Measurements from ENCODE around the gene ZSCAN25. TPM values are rescaled to one million over a fixed set of nuclear protein-coding genes. Genes with fewer than 3 reads are reported as not detected.
"Not testable (repeated sequence)": the region's sequence is repeated elsewhere in the genome, so short reads cannot be mapped to it uniquely, and the experiment has no call there.

The ZSCAN25 gene
- total and polyA plus RNA-seq, 7 experiments from 2014 or later, result 15.5 to 51.6 (median 40.6) TPM

DNA sequence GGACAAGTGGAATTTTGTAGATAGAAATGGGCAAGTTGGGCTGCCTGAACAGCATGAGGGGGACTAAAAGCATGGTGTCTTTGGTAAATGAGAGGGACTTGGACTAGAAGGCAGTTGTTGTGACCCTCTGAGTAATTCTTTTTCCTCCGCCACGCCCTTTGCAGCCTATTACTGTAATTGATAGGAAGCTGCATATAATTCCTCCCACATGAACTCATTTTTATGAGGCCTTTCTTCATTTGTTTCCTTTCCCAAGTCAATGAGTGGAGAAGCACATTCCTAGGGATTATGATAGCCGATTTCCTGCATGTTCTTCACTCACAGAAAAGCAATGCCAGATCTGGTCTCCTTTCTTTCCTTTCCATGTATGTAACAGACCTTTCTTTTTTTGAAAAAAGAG lies 27.7 kb downstream of the ZSCAN25 start:
- peaks cover 0 to 9% (median 0%) of the 10 kb centered on the region in 7 donors for H3K4me1 Mint-ChIP-seq
- DNase-seq, result no peak
- ChIA-PET POLR2A (no interaction called here), CTCF (interaction anchor here (0.6 kb wide), 1 partner anchor 572 kb away, joined by 7 read pairs; no protein-coding TSS in a partner anchor)
- no peak overlapping the region for H3K4me3 Mint-ChIP-seq
- peaks cover 0 to 8% (median 0%) of the 10 kb centered on the region in 11 donors for H3K9me3 Mint-ChIP-seq
- Histone ChIP-seq H3K27ac (ENCODE audit: low read depth, low read length) (no peak overlapping the region), H3K4me3 (ENCODE audit: low read length) (no peak overlapping the region), H3K4me1 (ENCODE audit: control insufficient read depth in 2 of 2, insufficient read depth in 2 of 2, low read length in 2 of 2) (no peaks in the 10 kb centered on the region), H3K27me3 (ENCODE audit: control insufficient read depth in 2 of 2, insufficient read depth in 2 of 2, low read length in 2 of 2) (no peaks in the 10 kb centered on the region), H3K36me3 (ENCODE audit: control insufficient read depth in 2 of 3, insufficient read depth in 3 of 3, low read length in 3 of 3) (peaks cover 0 to 3% (median 0%) of the 10 kb centered on the region in 3 experiments), H3K9me3 (ENCODE audit: control insufficient read depth in 2 of 3, low read length in 3 of 3) (no peaks in the 10 kb centered on the region)
- H3K27ac Mint-ChIP-seq, result no peak overlapping the region
- intact Hi-C loops (cut with micrococcal nuclease), result no loop called here
- ATAC-seq, result no peak
- H3K36me3 Mint-ChIP-seq, result peaks cover 7 to 71% (median 60%) of the 10 kb centered on the region in 5 donors
- H3K27me3 Mint-ChIP-seq, result no peaks in the 10 kb centered on the region

DNA sequence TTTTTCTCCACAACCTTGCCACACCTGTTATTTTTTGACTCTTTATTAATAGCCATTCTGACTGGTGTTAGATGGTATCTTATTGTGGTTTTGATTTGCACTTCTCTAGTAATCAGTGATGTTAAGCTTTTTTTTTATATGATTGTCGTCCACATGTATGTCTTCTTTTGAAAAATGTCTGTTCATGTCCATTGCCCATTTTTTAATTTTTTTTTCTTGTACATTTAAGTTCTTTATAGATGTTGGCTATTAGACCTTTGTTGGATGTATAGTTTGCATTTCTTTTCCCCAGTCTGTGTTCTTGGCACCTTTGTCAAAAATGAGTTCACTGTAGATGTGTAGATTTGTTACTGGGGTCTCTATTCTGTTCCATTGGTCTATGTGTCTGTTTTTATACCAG lies 28.8 kb downstream of the ZSCAN25 start:
- Histone ChIP-seq H3K4me3 (ENCODE audit: low read length) (no peak overlapping the region), H3K27me3 (ENCODE audit: control insufficient read depth in 2 of 2, insufficient read depth in 2 of 2, low read length in 2 of 2) (no peaks in the 10 kb centered on the region), H3K27ac (ENCODE audit: low read depth, low read length) (no peak overlapping the region), H3K4me1 (ENCODE audit: control insufficient read depth in 2 of 2, insufficient read depth in 2 of 2, low read length in 2 of 2) (no peaks in the 10 kb centered on the region), H3K9me3 (ENCODE audit: control insufficient read depth in 2 of 3, low read length in 3 of 3) (no peaks in the 10 kb centered on the region), H3K36me3 (ENCODE audit: control insufficient read depth in 2 of 3, insufficient read depth in 3 of 3, low read length in 3 of 3) (peaks cover 0 to 3% (median 0%) of the 10 kb centered on the region in 3 experiments)
- no peaks in the 10 kb centered on the region for H3K27me3 Mint-ChIP-seq
- CTCF ChIA-PET, result no interaction called here
- peaks cover 0 to 8% (median 0%) of the 10 kb centered on the region in 11 donors for H3K9me3 Mint-ChIP-seq
- DNase-seq (no peak), ATAC-seq (no peak)
- POLR2A ChIA-PET, result no interaction called here
- intact Hi-C loops (cut with micrococcal nuclease), result no loop called here
- no peak overlapping the region for H3K4me3 Mint-ChIP-seq
- no peak overlapping the region for H3K27ac Mint-ChIP-seq
- H3K36me3 Mint-ChIP-seq, result peaks cover 7 to 73% (median 56%) of the 10 kb centered on the region in 5 donors
- peaks cover 0 to 9% (median 0%) of the 10 kb centered on the region in 7 donors for H3K4me1 Mint-ChIP-seq

DNA sequence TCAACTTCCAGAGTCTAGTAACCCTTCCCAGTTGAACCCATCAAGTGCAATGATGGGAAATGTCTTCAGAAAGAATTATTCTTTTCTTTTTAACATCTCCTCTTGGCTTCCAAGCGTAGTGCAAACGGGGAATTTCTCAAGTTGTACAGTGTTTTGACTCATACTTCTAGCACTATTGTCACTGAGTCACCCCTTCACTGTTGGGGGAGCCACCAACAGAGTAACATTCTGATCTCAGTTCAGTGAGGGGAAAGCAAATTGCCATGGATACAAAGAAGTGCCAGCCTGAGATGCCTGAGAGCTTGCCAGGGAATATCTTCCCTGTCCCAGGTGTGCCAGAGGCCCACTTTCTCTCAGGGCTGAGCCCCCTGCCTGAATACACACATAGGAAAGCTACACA lies 32.1 kb downstream of the ZSCAN25 start:
- Histone ChIP-seq H3K27ac (ENCODE audit: low read depth, low read length) (no peak overlapping the region), H3K27me3 (ENCODE audit: control insufficient read depth in 2 of 2, insufficient read depth in 2 of 2, low read length in 2 of 2) (no peaks in the 10 kb centered on the region), H3K9me3 (ENCODE audit: control insufficient read depth in 2 of 3, low read length in 3 of 3) (no peaks in the 10 kb centered on the region), H3K36me3 (ENCODE audit: control insufficient read depth in 2 of 3, insufficient read depth in 3 of 3, low read length in 3 of 3) (no peaks in the 10 kb centered on the region), H3K4me1 (ENCODE audit: control insufficient read depth in 2 of 2, insufficient read depth in 2 of 2, low read length in 2 of 2) (no peaks in the 10 kb centered on the region), H3K4me3 (ENCODE audit: low read length) (no peak overlapping the region)
- peaks cover 7 to 62% (median 56%) of the 10 kb centered on the region in 5 donors for H3K36me3 Mint-ChIP-seq
- ChIA-PET POLR2A (no interaction called here), CTCF (no interaction called here)
- DNase-seq, result no peak
- H3K4me3 Mint-ChIP-seq, result no peak overlapping the region
- intact Hi-C loops (cut with micrococcal nuclease), result no loop called here
- H3K4me1 Mint-ChIP-seq, result peaks cover 0 to 12% (median 0%) of the 10 kb centered on the region in 7 donors
- no peak overlapping the region for H3K27ac Mint-ChIP-seq
- no peak for ATAC-seq
- H3K27me3 Mint-ChIP-seq, result no peaks in the 10 kb centered on the region
- H3K9me3 Mint-ChIP-seq, result peaks cover 0 to 10% (median 0%) of the 10 kb centered on the region in 11 donors

- no peak overlapping the region for H3K4me3 ChIP-seq (ENCODE audit: low read length)
- no peak for DNase-seq
- H3K9me3 Mint-ChIP-seq, result peaks cover 0 to 12% (median 0%) of the 10 kb centered on the region in 11 donors
- no peak overlapping the region for H3K27ac ChIP-seq (ENCODE audit: low read depth, low read length)
- intact Hi-C loops (cut with micrococcal nuclease), result no loop called here
- ChIA-PET CTCF (no interaction called here), POLR2A (no interaction called here)
- no peaks in the 10 kb centered on the region for H3K4me1 ChIP-seq (ENCODE audit: control insufficient read depth in 2 of 2, insufficient read depth in 2 of 2, low read length in 2 of 2)
- H3K4me3 Mint-ChIP-seq, result no peak overlapping the region
- ATAC-seq, result no peak
- no peaks in the 10 kb centered on the region for H3K27me3 Mint-ChIP-seq
- H3K27me3 ChIP-seq (ENCODE audit: control insufficient read depth in 2 of 2, insufficient read depth in 2 of 2, low read length in 2 of 2), result no peaks in the 10 kb centered on the region
- no peak overlapping the region for H3K27ac Mint-ChIP-seq
- H3K4me1 Mint-ChIP-seq, result peaks cover 0 to 11% (median 4%) of the 10 kb centered on the region in 7 donors
- no peaks in the 10 kb centered on the region for H3K36me3 ChIP-seq (ENCODE audit: control insufficient read depth in 2 of 3, insufficient read depth in 3 of 3, low read length in 3 of 3)
- peaks cover 4 to 57% (median 53%) of the 10 kb centered on the region in 5 donors for H3K36me3 Mint-ChIP-seq
- H3K9me3 ChIP-seq (ENCODE audit: control insufficient read depth in 2 of 3, low read length in 3 of 3), result no peaks in the 10 kb centered on the region
Measured at GRCh38 chr7:99651290-99651689, 34.5 kb downstream of the ZSCAN25 start.

- Mint-ChIP-seq H3K4me3 (no peak overlapping the region), H3K27ac (no peak overlapping the region), H3K9me3 (peaks cover 0 to 15% (median 5%) of the 10 kb centered on the region in 11 donors), H3K27me3 (no peaks in the 10 kb centered on the region), H3K36me3 (peaks cover 8 to 55% (median 47%) of the 10 kb centered on the region in 5 donors), H3K4me1 (peaks cover 0 to 11% (median 9%) of the 10 kb centered on the region in 7 donors)
- Histone ChIP-seq H3K9me3 (ENCODE audit: control insufficient read depth in 2 of 3, low read length in 3 of 3) (no peaks in the 10 kb centered on the region), H3K4me1 (ENCODE audit: control insufficient read depth in 2 of 2, insufficient read depth in 2 of 2, low read length in 2 of 2) (no peaks in the 10 kb centered on the region), H3K36me3 (ENCODE audit: control insufficient read depth in 2 of 3, insufficient read depth in 3 of 3, low read length in 3 of 3) (no peaks in the 10 kb centered on the region), H3K27ac (ENCODE audit: low read depth, low read length) (no peak overlapping the region), H3K4me3 (ENCODE audit: low read length) (no peak overlapping the region), H3K27me3 (ENCODE audit: control insufficient read depth in 2 of 2, insufficient read depth in 2 of 2, low read length in 2 of 2) (no peaks in the 10 kb centered on the region)
- intact Hi-C loops (cut with micrococcal nuclease), result no loop called here
- DNase-seq (no peak), ATAC-seq (no peak)
- POLR2A ChIA-PET, result no interaction called here
- CTCF ChIA-PET, result interaction anchor here (0.6 kb wide), 1 partner anchor 401 kb away, joined by 3 read pairs; no protein-coding TSS in a partner anchor
Measured at GRCh38 chr7:99652671-99653070, 35.9 kb downstream of the ZSCAN25 start.

DNA sequence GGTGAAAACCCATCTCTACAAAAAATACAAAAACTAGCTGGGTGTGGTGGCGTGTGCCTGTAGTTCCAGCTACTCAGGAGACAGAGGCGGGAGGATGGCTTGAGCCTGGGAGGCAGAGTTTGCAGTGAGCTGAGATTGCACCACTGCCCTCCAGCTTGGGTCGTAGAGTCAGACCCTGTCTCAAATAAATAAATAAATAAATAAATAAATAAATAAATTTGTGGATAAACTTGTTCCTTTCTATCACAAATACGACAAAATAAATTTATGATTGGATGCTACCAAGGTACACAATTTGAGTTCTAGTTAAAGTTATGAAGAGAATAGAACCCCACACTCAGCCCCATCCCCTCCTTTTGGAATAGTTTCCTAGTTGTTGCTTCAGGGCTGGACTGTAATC lies 36.5 kb downstream of the ZSCAN25 start:
- H3K4me3 ChIP-seq (ENCODE audit: low read length); POLR2A ChIA-PET; H3K27ac Mint-ChIP-seq; H3K36me3 ChIP-seq (ENCODE audit: control insufficient read depth in 2 of 3, insufficient read depth in 3 of 3, low read length in 3 of 3); H3K27me3 Mint-ChIP-seq; intact Hi-C loops (cut with micrococcal nuclease); H3K4me1 ChIP-seq (ENCODE audit: control insufficient read depth in 2 of 2, insufficient read depth in 2 of 2, low read length in 2 of 2); H3K9me3 ChIP-seq (ENCODE audit: control insufficient read depth in 2 of 3, low read length in 3 of 3); H3K4me3 Mint-ChIP-seq; H3K27ac ChIP-seq (ENCODE audit: low read depth, low read length); ATAC-seq; H3K27me3 ChIP-seq (ENCODE audit: control insufficient read depth in 2 of 2, insufficient read depth in 2 of 2, low read length in 2 of 2); DNase-seq: not testable (repeated sequence)
- Mint-ChIP-seq H3K36me3 (peaks cover 6 to 54% (median 43%) of the 10 kb centered on the region in 5 donors), H3K9me3 (peaks cover 0 to 17% (median 5%) of the 10 kb centered on the region in 11 donors), H3K4me1 (peaks cover 0 to 11% (median 9%) of the 10 kb centered on the region in 7 donors)
- CTCF ChIA-PET, result interaction anchor here (0.6 kb wide), 1 partner anchor 400 kb away, joined by 3 read pairs; no protein-coding TSS in a partner anchor

DNA sequence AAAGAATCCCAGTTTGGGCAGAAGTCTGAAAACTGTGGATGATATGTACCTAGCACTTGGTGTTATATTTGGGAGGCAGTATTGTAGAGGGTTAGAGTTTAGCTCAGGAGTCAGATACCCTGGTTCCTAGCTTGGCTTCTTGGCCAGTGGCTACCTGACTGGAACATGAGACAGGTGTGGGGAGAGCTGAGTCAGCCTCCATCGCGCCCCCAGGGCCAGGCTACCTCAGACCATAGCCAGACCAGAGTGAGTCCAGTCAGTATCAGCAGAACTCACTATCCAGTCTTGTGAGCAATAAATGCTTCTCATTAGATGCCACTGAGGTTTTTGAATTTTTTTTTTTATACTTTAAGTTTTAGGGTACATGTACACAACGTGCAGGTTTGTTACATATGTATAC lies 37.0 kb downstream of the ZSCAN25 start:
- Histone ChIP-seq H3K27me3 (ENCODE audit: control insufficient read depth in 2 of 2, insufficient read depth in 2 of 2, low read length in 2 of 2) (no peaks in the 10 kb centered on the region), H3K36me3 (ENCODE audit: control insufficient read depth in 2 of 3, insufficient read depth in 3 of 3, low read length in 3 of 3) (no peaks in the 10 kb centered on the region), H3K9me3 (ENCODE audit: control insufficient read depth in 2 of 3, low read length in 3 of 3) (no peaks in the 10 kb centered on the region), H3K27ac (ENCODE audit: low read depth, low read length) (no peak overlapping the region), H3K4me3 (ENCODE audit: low read length) (no peak overlapping the region), H3K4me1 (ENCODE audit: control insufficient read depth in 2 of 2, insufficient read depth in 2 of 2, low read length in 2 of 2) (no peaks in the 10 kb centered on the region)
- H3K27ac Mint-ChIP-seq, result no peak overlapping the region
- intact Hi-C loops (cut with micrococcal nuclease), result no loop called here
- peaks cover 7 to 56% (median 45%) of the 10 kb centered on the region in 5 donors for H3K36me3 Mint-ChIP-seq
- ChIA-PET POLR2A (no interaction called here), CTCF (no interaction called here)
- no peak for ATAC-seq
- H3K27me3 Mint-ChIP-seq, result no peaks in the 10 kb centered on the region
- peaks cover 0 to 11% (median 9%) of the 10 kb centered on the region in 7 donors for H3K4me1 Mint-ChIP-seq
- H3K4me3 Mint-ChIP-seq, result no peak overlapping the region
- no peak for DNase-seq
- H3K9me3 Mint-ChIP-seq, result peaks cover 0 to 17% (median 5%) of the 10 kb centered on the region in 11 donors

Measured in naive thymus-derived CD4-positive, alpha-beta T cell (primary cell).